ENCODE measurements around the gene CACNA2D4. TPM values are rescaled to one million over a fixed set of nuclear protein-coding genes. Genes with fewer than 3 reads are reported as not detected.

Gene CACNA2D4
- total RNA-seq, 2 donors from 2014 or later: 5.1 to 5.9 TPM

DNA sequence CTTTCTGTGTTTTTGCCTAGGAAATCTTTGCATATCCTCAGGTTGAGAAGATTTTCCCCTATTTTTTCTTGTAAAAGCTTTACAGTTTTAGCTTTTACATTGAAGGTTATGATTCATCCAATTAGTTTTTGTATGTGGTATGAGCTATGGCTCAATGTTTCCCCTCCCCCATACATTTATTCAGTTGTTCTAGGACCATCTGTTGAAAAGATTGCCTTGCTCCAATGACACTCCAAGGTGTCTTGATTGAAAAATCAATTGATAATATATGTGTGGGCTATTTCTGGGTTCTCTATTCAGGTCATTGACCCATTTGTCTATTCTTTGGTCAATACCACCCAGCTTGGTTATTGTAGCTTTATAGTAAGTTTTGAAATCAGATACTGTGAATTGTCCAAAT lies 55.5 kb downstream of the CACNA2D4 start:
- intact Hi-C loops (cut with DNase I, micrococcal nuclease): no loop called here
- DNase-seq: no peak

DNA sequence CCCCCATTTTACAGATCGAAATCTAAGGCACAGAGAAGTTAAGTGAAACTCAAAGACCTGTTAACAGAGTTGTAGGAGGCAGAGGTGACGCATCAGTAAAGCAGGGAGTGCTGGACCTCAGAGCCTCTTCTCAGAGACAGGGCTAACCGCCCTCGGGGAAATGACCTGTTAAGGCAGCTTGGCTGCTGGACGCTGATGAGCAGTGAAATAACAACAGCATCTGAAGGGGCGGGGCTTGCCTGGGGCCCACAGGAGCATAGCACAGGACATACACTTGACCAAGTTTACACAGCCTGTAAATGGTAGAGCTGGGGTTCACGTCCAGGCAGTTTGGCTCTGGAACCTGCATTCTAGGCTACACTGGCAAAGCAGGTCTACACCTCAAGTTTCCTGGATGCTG lies 58.8 kb downstream of the CACNA2D4 start:
- intact Hi-C loops (cut with DNase I, micrococcal nuclease): no loop called here
- DNase-seq (peak in 1 of 2 donors; percentile 4), ATAC-seq (no peak)

More for the DNA sequence above, 55.5 kb downstream of the CACNA2D4 start:
- ATAC-seq: no peak

DNA sequence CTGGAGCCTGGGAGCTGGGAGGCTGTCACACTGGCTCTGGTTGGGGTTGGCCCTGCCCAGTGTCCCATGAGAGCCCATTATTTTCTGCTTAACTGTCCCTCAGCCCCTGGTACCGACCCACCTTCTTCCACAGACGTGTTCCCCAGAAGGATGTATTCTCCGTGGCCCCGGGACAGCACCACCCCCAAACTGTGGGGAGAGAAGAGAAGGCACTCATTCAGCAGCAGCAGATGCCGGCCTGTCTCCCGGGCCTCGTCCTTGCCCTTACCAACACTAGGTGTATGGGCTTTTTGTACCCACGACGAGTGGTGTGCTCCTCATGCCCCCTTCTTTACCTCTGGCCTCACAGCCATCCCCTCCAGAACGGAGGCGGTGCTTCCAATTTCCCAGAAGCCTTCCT lies 60.0 kb downstream of the CACNA2D4 start:
- ATAC-seq (no peak), DNase-seq (peak in 1 of 2 donors; percentile 8)
- intact Hi-C loops (cut with DNase I, micrococcal nuclease): no loop called here

- intact Hi-C loops (cut with DNase I, micrococcal nuclease): no loop called here
- no peak for ATAC-seq
- DNase-seq: peak in 1 of 2 donors; percentile 0
These were observed 60.6 kb downstream of the CACNA2D4 start for GRCh38 chr12:1857821-1858220.

GRCh38 chr12:1857086-1857485 lies 61.4 kb downstream of the CACNA2D4 start:
- intact Hi-C loops (cut with DNase I, micrococcal nuclease): no loop called here
- ATAC-seq (no peak), DNase-seq (no peak)

DNA sequence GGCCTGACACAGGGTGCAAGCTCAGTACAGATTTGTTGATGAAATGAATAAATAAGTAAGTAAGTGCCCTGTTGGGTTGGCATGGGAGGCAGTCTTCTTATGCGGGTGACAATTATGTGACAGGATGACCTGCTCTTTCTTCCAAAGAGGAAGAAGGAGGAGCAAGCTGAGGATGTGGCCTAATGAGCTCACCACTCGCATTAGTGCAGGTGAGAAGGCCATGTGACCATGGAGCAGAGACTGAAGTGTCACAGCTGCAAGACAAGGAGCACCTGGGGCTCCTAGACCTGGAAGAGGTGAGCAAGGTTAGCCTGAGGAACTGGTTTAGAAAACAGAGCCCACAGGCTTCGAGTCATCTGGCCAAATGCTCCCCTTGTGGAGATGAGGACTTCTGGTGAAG lies 63.2 kb downstream of the CACNA2D4 start:
- no peak for DNase-seq
- no peak for ATAC-seq
- intact Hi-C loops (cut with DNase I, micrococcal nuclease): no loop called here

DNA sequence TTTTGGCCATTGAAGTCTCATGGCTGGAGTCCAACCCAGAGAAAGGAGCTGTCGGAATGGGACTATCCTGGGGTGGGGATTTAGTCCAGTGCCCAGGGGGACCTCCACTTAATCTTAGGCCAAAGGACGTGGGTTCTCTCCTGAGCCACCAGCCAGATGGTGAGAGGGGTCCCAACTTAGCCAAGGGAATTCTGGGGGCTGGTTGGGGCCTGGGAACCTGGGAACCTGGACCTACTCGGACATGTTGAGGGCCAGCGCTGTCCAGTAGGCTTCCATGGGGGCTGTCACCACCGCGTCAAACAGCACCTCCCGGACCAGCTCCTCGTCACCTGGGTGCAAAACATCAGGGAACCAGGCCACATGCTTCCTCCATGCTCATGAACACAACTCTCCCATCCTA lies 64.7 kb downstream of the CACNA2D4 start:
- DNase-seq (no peak), ATAC-seq (no peak)
- intact Hi-C loops (cut with DNase I, micrococcal nuclease): no loop called here

DNA sequence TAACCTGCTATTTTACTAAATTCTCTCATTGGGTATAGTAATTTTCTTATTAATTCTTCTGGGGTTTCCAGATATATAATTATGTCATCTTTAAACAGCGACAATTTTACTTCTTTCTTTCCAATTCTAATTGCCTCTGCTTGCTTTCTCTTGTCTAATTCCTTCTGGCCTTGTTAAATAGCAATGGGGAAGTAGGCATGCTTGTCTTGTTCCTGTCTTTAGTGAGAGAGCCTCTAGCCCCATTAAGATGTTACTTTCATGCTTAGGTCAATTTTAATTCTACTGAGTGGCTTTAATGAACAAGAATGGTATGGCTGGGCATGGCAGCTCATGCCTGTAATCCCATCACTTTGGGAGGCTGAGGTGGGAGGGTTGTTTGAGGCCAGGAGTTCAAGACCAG lies 66.4 kb downstream of the CACNA2D4 start:
- ATAC-seq: no peak
- intact Hi-C loops (cut with DNase I, micrococcal nuclease): no loop called here

GRCh38 chr12:1851151-1851701 lies 67.2 kb downstream of the CACNA2D4 start:
- intact Hi-C loops (cut with DNase I, micrococcal nuclease): no loop called here
- no peak for DNase-seq
- ATAC-seq: peak; percentile 38

More for the DNA sequence above, 66.4 kb downstream of the CACNA2D4 start:
- DNase-seq: no peak

DNA sequence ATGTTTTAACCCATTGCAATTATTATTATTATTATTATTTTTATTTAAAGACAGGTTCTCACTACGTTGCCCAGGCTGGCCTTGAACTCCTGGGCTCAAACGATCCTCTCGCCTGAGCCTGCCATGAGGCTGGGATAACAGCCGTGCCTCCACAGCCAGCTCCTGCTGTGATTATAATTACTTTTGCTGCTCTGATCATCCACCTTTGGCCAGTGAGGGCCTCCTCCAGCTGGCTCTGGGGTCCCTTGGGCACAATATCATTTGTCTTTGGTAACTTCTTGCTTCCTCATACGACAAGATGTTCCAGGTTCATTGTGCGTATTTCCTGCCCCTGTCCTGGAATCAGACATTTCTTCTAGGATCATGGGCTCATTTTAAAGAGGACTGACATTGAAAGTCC lies 69.7 kb downstream of the CACNA2D4 start:
- peak in 1 of 2 donors; percentile 9 for DNase-seq
- ATAC-seq: no peak
- intact Hi-C loops (cut with DNase I, micrococcal nuclease): no loop called here

GRCh38 chr12:1848146-1848545 lies 70.3 kb downstream of the CACNA2D4 start:
- intact Hi-C loops (cut with DNase I, micrococcal nuclease): no loop called here
- DNase-seq (peak in 1 of 2 donors; percentile 7), ATAC-seq (no peak)

DNA sequence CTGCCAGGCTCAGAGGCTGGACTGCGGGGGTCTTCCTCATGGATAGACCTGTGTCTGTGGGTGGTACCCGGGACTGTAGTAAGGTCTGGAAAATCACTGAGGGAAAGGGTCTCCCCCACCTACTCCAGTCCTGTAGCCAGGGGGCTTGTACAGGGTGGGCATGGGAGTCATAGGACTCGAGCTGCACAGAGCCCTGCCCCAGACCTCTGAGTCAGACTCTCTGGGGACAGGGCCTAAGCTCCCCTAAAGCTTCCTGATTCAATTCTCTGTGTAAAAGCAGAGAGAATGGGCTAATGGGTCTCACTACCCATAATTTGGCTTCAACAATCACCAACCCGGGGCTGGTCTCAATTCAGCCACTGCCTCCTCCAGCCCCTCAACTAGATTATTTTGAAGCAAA lies 71.0 kb downstream of the CACNA2D4 start:
- intact Hi-C loops (cut with DNase I, micrococcal nuclease): no loop called here
- no peak for ATAC-seq

GRCh38 chr12:1846421-1847405 lies 71.7 kb downstream of the CACNA2D4 start:
- no peak for ATAC-seq
- peak in 1 of 2 donors; percentile 12 for DNase-seq
- intact Hi-C loops (cut with DNase I, micrococcal nuclease): no loop called here

More for the DNA sequence above, 71.0 kb downstream of the CACNA2D4 start:
- peak in 1 of 2 donors; percentile 2 for DNase-seq

- intact Hi-C loops (cut with DNase I, micrococcal nuclease): no loop called here
- DNase-seq: no peak
- ATAC-seq: no peak
These were observed 72.6 kb downstream of the CACNA2D4 start for GRCh38 chr12:1845886-1846285.

DNA sequence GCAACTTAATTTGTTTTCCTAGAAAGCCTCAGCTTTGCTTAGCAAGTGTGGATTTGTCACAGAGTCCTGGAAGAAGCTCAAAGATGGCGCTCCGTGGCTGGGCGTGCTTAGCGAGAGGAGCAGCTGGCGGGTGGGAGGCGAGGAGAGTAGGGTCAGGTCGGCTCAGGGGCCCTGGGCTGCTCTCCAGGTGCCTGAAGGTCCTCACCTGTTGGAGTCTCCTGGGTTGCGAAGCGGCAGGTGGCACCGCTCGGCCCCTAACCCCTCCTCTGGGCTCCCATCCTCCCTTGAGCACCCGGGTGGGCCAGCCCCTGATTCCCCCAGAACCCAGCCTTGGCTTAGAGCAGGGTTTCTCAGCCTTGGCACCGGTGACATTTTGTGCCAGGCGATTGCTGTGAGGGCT lies 73.0 kb downstream of the CACNA2D4 start:
- intact Hi-C loops (cut with DNase I, micrococcal nuclease): no loop called here
- ATAC-seq (no peak), DNase-seq (peak in 1 of 2 donors; percentile 10)

- ATAC-seq (no peak), DNase-seq (no peak)
- intact Hi-C loops (cut with DNase I, micrococcal nuclease): no loop called here
These were observed 73.6 kb downstream of the CACNA2D4 start for GRCh38 chr12:1844661-1845409.

DNA sequence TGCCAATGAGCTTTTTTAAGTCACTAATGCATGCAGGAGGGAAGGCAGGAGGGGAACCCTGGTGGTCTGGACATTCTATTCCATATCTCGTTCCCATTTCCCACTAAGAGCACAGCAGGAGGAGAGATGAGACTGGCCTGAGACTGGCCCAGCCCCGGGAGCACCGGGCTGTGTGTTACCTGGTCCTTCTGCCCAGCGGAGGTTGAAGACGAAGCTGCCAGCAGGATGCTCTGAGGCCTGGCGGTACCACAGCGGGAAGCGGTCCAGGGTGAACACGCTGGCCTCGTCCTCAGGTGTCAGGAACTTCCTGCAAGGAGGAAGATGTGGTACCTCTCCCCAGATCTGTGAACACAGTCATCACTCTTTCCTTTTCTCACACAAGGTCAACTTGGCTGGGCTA lies 74.2 kb downstream of the CACNA2D4 start:
- DNase-seq (no peak), ATAC-seq (no peak)
- intact Hi-C loops (cut with DNase I, micrococcal nuclease): no loop called here

GRCh38 chr12:1843641-1844005 lies 74.8 kb downstream of the CACNA2D4 start:
- intact Hi-C loops (cut with DNase I, micrococcal nuclease): no loop called here
- ATAC-seq (no peak), DNase-seq (no peak)

- DNase-seq (peak in 1 of 2 donors; percentile 14), ATAC-seq (no peak)
- intact Hi-C loops (cut with DNase I, micrococcal nuclease): no loop called here
These were observed 75.4 kb downstream of the CACNA2D4 start for GRCh38 chr12:1842905-1843640.
